ENCODE data around the gene MANSC1. TPM values are rescaled to one million over a fixed set of nuclear protein-coding genes. Genes with fewer than 3 reads are reported as not detected.

The MANSC1 gene
- total and polyA plus RNA-seq, 10 of the 15 experiments (the other 5 are each of a cell fraction or from before 2014, with no cell fraction given), result 0.02 to 0.23 (median 0.11) TPM; not detected in 2

GRCh38 chr12:12302976-12303375, 47.1 kb downstream of the MANSC1 start:
- no peaks in the 10 kb centered on the region for H3K79me2 ChIP-seq (ENCODE audit: control insufficient read depth, insufficient read depth, low read length)
- ChIA-PET POLR2A (no interaction called here), CTCF (no interaction called here), RAD21 (ENCODE audit: unreplicated experiment) (no interaction called here), SMC1A (ENCODE audit: uncharacterized antibody, unreplicated experiment) (no interaction called here)
- ATAC-seq, result no peak
- FAIRE-seq, result no peak
- BruUV-seq (replicated peaks), result no TSS peak
- H3K4me1 ChIP-seq (ENCODE audit: control insufficient read depth, insufficient read depth, low read length), result no peaks in the 10 kb centered on the region
- DNase-seq (ENCODE audit: low read depth, low spot score), result no peak
- 92% methylated on average over 2 of the region's 2 CpGs for WGBS (ENCODE audit: insufficient coverage, insufficient replicate concordance, low lambda C conversion rate, missing lambda C conversion rate)
- H3K36me3 ChIP-seq (ENCODE audit: control insufficient read depth in 2 of 2, insufficient read depth in 2 of 2, low read length in 1 of 2), result no peaks in the 10 kb centered on the region
- no peak overlapping the region for H2AFZ ChIP-seq (ENCODE audit: control insufficient read depth, low read depth, low read length)
- no peaks in the 10 kb centered on the region for H3K27me3 ChIP-seq (replicated peaks in 1 of 2; ENCODE audit: control insufficient read depth in 2 of 2, insufficient read depth in 2 of 2, low read length in 1 of 2)
- TF ChIP-seq IRF3 (IDR thresholded peaks at IDR 0.05) (no peak), ATF2 (IDR thresholded peaks at IDR 0.05; ENCODE audit: low read length) (no peak), GABPA (IDR thresholded peaks at IDR 0.05; ENCODE audit: low read depth) (no peak), RAD21 (IDR thresholded peaks at IDR 0.05; ENCODE audit: insufficient read depth, low read depth, low read length) (no peak), TARDBP (IDR thresholded peaks at IDR 0.05; ENCODE audit: borderline replicate concordance) (no peak), MEF2A (IDR thresholded peaks at IDR 0.05; ENCODE audit: insufficient read depth, low read depth, low read length) (no peak), RFX5 (IDR thresholded peaks at IDR 0.05; ENCODE audit: low read depth, low read length) (no peak), KAT2A (conservative IDR thresholded peaks at IDR 0.05; ENCODE audit: control insufficient read depth, low read depth, low read length) (no peak), CBFB (IDR thresholded peaks at IDR 0.05; ENCODE audit: low read depth) (no peak)
- TF ChIP-seq, protein P1, sequence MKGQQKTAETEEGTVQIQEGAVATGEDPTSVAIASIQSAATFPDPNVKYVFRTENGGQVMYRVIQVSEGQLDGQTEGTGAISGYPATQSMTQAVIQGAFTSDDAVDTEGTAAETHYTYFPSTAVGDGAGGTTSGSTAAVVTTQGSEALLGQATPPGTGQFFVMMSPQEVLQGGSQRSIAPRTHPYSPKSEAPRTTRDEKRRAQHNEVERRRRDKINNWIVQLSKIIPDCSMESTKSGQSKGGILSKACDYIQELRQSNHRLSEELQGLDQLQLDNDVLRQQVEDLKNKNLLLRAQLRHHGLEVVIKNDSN (IDR thresholded peaks at IDR 0.05; ENCODE audit: borderline replicate concordance, extremely low read length, insufficient read depth, low read depth, low read length), result no peak
- TF ChIP-seq, protein P2, sequence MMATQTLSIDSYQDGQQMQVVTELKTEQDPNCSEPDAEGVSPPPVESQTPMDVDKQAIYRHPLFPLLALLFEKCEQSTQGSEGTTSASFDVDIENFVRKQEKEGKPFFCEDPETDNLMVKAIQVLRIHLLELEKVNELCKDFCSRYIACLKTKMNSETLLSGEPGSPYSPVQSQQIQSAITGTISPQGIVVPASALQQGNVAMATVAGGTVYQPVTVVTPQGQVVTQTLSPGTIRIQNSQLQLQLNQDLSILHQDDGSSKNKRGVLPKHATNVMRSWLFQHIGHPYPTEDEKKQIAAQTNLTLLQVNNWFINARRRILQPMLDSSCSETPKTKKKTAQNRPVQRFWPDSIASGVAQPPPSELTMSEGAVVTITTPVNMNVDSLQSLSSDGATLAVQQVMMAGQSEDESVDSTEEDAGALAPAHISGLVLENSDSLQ (IDR thresholded peaks at IDR 0.05), result no peak
- no peak overlapping the region for H3K4me2 ChIP-seq (ENCODE audit: control insufficient read depth, insufficient read depth)
- intact Hi-C loops (cut with micrococcal nuclease; ENCODE audit: unreplicated experiment) (no loop called here), in situ Hi-C loops (cut with MboI) (no loop called here)
- no peak overlapping the region for H3K27ac ChIP-seq (ENCODE audit: control insufficient read depth, insufficient read depth)
- H3K4me3 ChIP-seq, result no peak overlapping the region
- no peaks in the 10 kb centered on the region; the same call in 2 of the 3 replicates for H3K9me3 ChIP-seq (replicated peaks; ENCODE audit: control insufficient read depth, insufficient read depth, low read length)
- no peaks in the 10 kb centered on the region for H4K20me1 ChIP-seq (ENCODE audit: control insufficient read depth, insufficient read depth)
- H3K9ac ChIP-seq (ENCODE audit: control insufficient read depth, insufficient read depth, low read length), result no peak overlapping the region

Measured in GM12878 (cell line).